Fibroblast of lung (primary cell): Measurements from ENCODE around the gene SERAC1.

ENCODE experiments used
- CTCF ChIP-seq, 2 donors: IDR thresholded peaks in 1 of 2; conservative IDR thresholded peaks in 1 of 2; 1 replicate in 1 of 2; 2 replicates in 1 of 2; pipeline ENCODE4 v1.5.1; 2011 to 2012; ENCODE audit warnings: low read length in 2 of 2, control low read depth in 1 of 2, inconsistent platforms in 1 of 2, low read depth in 1 of 2, mild to moderate bottlenecking in 1 of 2
- EZH2 ChIP-seq: IDR thresholded peaks from 2 replicates; pipeline ENCODE4 v1.5.1; 2012; ENCODE audit warnings: low read length, control low read depth, mild to moderate bottlenecking; ENCODE audit errors: missing control alignments

DNA sequence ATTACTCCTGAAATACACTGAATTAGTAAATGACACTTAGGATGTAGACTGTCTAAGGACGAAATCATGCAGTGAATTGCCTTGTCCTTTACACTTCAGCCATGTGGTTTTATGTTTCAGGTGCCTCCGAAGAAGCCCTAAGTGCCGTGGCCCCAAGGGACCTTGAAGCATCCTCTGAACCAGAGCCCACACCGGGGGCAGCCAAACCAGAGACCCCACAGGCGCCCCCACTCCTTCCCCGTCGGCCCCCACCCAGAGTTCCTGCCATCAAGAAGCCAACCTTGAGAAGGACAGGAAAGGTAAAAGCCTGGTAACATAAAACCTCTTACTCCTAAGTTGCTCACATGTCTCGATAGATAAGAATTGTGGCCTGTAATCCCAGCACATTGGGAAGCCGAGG lies 75.3 kb downstream of the SERAC1 start:
- TF ChIP-seq CTCF (conservative IDR thresholded peaks at IDR 0.05 in 1 of 2, IDR thresholded peaks at IDR 0.05 in 1 of 2; ENCODE audit: low read depth in 1 of 2, low read length in 2 of 2) (no peak), EZH2 (no peak)
